Memory B cell (primary cell): ENCODE measurements around the gene RSBN1L.
"Not testable (repeated sequence)": the region's sequence is repeated elsewhere in the genome, so short reads cannot be mapped to it uniquely, and the experiment has no call there.

Source experiments
- ATAC-seq: fragments of 150-1000 bp; cut with Tn5 transposase; 2 replicates; pipeline ENCODE4 v1.10.0; 2021; ENCODE audit warnings: low read depth, mild to moderate bottlenecking, moderate library complexity
- DNase-seq, 2 donors: peaks; one replicate each; pipeline ENCODE4 v3.0.0; 2022; ENCODE audit warnings: low spot score in 2 of 2
- H3K27ac Mint-ChIP-seq: one replicate; pipeline ENCODE4 v1.8.0; 2022; ENCODE audit warnings: mild to moderate bottlenecking, moderate library complexity, mixed read lengths
- H3K27me3 Mint-ChIP-seq: one replicate; pipeline ENCODE4 v1.8.0; 2022; ENCODE audit warnings: mixed read lengths
- H3K36me3 Mint-ChIP-seq: one replicate; pipeline ENCODE4 v1.8.0; 2022; ENCODE audit warnings: mild to moderate bottlenecking, mixed read lengths
- H3K4me1 Mint-ChIP-seq: one replicate; pipeline ENCODE4 v1.8.0; 2022; ENCODE audit warnings: mixed read lengths
- H3K4me3 Mint-ChIP-seq: one replicate; pipeline ENCODE4 v1.8.0; 2022; ENCODE audit warnings: mild to moderate bottlenecking, moderate library complexity, mixed read lengths
- H3K9me3 Mint-ChIP-seq: one replicate; pipeline ENCODE4 v1.8.0; 2022; ENCODE audit warnings: mixed read lengths

The RSBN1L gene

DNA sequence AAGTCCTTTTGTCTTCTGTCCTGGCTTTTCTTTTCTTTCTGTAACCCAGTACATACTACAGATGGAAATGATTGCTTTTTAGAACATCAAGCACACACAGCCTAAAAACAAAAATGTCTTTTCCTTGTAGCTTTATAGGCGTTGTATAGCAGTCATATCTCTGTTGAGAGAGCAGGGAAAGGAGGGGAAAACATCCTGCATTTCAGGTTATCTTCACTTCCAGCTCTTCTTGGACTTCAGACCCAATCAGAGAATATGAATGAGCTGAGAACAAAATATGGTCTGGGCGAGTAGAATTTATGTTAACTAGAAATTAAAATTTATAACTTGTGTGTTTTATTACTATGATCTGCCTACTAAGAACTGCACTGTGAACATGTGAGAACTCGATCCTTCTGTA lies 87.3 kb downstream of the RSBN1L start:
- peaks cover 3% of the 10 kb centered on the region for H3K4me1 Mint-ChIP-seq
- no peak overlapping the region for H3K27ac Mint-ChIP-seq
- peaks cover 18% of the 10 kb centered on the region for H3K36me3 Mint-ChIP-seq

DNA sequence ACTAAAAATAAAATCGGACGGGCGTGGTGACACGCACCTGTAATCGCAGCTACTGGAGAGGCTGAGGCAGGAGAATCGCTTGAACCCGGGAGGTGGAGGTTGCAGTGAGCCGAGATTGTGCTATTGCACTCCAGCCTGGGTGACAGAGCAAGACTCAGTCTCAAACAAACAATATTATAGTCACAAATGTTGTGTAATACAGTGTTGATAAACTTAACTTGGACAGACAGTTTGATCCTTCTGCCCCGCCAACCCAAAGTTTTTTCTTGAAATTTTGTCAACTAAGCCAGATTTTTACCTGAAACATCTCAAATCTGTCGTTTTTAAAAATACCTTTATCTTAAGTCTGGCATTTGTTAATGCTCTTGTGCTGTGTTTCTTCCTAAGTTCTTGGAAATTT lies 88.2 kb downstream of the RSBN1L start:
- not testable (repeated sequence) for ATAC-seq, H3K4me3 Mint-ChIP-seq, H3K27me3 Mint-ChIP-seq, H3K9me3 Mint-ChIP-seq, H3K4me1 Mint-ChIP-seq, DNase-seq
- peak overlapping the region; percentile 31 for H3K27ac Mint-ChIP-seq
- H3K36me3 Mint-ChIP-seq: peaks cover 14% of the 10 kb centered on the region

More for the DNA sequence above, 87.3 kb downstream of the RSBN1L start:
- H3K27me3 Mint-ChIP-seq: no peaks in the 10 kb centered on the region
- H3K4me3 Mint-ChIP-seq: no peak overlapping the region
- H3K9me3 Mint-ChIP-seq: no peaks in the 10 kb centered on the region
- DNase-seq: no peak
- ATAC-seq: no peak

DNA sequence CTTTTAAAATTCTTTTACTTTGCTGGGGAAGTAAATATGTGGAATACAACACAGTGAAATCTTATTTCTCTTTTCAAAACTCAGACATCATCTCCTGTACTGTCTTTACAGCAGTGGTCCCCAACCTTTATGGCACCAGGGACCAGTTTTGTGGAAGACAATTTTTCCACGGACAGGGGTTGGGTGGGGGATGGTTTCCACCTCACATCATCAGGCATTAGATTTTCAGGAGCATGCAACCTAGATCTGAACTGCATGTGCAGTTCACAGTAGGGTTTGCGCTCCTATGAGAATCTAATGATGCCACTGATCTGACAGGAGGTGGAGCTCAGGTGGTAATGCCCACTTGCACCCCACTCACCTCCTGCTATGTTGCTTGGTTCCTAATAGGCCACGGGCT lies 89.8 kb downstream of the RSBN1L start:
- Mint-ChIP-seq H3K36me3 (peaks cover 11% of the 10 kb centered on the region), H3K4me1 (peaks cover 6% of the 10 kb centered on the region), H3K27me3 (no peaks in the 10 kb centered on the region), H3K27ac (peak overlapping the region; percentile 28), H3K9me3 (no peaks in the 10 kb centered on the region), H3K4me3 (no peak overlapping the region)
- ATAC-seq: no peak
- no peak for DNase-seq

DNA sequence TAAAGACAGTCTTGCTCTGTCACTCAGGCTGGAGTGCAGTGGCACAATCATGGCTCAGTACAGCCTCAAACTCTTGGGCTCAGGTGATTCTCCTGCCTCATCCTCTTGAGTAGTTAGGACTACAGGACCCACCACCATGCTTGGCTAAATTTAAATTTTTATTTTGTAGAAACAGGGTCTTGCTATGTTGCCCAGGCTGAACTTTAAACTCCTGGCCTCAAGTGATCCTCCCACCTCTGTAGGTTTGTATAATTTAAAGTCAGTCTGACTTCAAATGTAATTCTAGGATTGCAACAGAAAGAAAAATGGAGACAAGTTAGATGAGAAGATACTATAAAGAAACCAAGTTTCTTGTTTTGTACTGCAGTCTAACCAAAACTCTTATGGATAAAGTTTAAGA lies 90.5 kb downstream of the RSBN1L start:
- Mint-ChIP-seq H3K27ac (no peak overlapping the region), H3K4me3 (no peak overlapping the region), H3K36me3 (peaks cover 12% of the 10 kb centered on the region), H3K4me1 (peaks cover 6% of the 10 kb centered on the region), H3K27me3 (no peaks in the 10 kb centered on the region), H3K9me3 (no peaks in the 10 kb centered on the region)
- ATAC-seq: no peak
- no peak for DNase-seq

DNA sequence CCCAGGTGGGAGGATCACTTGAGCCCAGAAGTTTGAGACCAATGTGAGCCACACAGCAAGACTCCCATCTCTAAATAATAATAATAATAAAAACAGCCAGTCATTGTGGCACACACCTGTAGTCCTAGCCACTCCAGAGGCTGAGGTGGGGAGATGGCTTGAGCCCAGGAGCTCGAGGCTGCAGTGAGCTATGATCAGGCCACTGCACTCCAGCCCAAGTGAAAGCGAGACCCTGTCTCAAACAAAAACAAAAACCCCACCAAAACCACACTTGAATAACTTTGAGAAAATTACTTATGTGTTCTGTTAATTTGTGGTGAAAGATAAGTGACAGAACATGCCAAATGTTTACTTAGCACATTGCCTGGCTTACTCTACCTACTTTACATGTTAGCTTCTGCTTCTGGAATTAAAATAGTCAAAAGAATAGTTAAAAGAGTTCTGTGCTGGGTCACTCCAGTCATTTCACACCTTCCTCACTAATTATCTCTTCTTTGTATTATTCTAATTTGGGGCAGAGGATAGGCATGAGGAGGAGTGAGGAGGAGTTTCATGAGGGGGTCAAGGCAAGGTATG lies 92.2 kb downstream of the RSBN1L start:
- Mint-ChIP-seq H3K9me3 (no peaks in the 10 kb centered on the region), H3K36me3 (peaks cover 9% of the 10 kb centered on the region), H3K27me3 (no peaks in the 10 kb centered on the region), H3K27ac (no peak overlapping the region), H3K4me1 (peaks cover 6% of the 10 kb centered on the region), H3K4me3 (no peak overlapping the region)
- ATAC-seq (no peak), DNase-seq (no peak)

DNA sequence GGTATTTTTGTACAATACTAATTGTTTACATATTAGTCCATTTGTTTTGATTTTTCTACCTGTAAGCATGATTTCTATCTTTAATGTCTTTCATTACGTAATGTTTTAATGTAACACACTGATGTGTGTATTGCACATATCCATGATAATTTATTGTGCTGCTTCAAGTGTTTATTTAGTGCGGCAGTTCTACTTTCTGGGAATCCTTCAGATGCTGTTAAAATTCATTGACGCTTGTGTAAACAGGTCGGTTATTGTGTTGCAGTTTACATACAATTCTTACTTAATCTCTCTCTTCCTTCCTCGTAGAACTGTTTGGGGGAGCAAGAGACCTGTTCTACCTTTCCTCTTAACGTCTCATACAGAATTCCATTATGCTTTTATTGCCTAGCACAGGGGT lies 95.1 kb downstream of the RSBN1L start:
- ATAC-seq (no peak), DNase-seq (no peak)
- H3K4me3 Mint-ChIP-seq: no peak overlapping the region
- peaks cover 15% of the 10 kb centered on the region for H3K36me3 Mint-ChIP-seq
- H3K27me3 Mint-ChIP-seq: no peaks in the 10 kb centered on the region
- no peak overlapping the region for H3K27ac Mint-ChIP-seq
- no peaks in the 10 kb centered on the region for H3K9me3 Mint-ChIP-seq
- H3K4me1 Mint-ChIP-seq: peaks cover 16% of the 10 kb centered on the region

DNA sequence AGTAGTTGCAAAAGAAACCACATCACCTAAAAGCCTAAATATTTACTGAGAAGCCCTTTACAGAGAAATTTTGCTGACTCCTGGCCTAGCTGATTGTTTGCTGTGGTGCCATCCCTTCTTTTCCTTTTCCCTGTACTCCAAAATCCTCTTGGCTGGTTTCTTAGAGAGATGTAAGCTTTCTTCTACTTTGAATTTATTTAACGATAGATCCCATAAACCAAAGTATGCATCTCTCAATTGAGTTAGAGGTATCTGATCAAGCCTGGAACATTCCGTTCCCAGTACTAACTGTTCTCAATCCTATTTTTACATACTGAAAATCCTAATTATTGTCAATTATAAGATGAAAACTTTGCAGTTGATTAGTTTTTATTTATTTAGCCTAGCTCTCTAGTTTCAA lies 95.7 kb downstream of the RSBN1L start:
- DNase-seq: no peak
- Mint-ChIP-seq H3K27me3 (no peaks in the 10 kb centered on the region), H3K27ac (peak overlapping the region; percentile 35), H3K9me3 (no peaks in the 10 kb centered on the region), H3K4me3 (no peak overlapping the region), H3K4me1 (peaks cover 19% of the 10 kb centered on the region), H3K36me3 (peaks cover 15% of the 10 kb centered on the region)
- no peak for ATAC-seq

DNA sequence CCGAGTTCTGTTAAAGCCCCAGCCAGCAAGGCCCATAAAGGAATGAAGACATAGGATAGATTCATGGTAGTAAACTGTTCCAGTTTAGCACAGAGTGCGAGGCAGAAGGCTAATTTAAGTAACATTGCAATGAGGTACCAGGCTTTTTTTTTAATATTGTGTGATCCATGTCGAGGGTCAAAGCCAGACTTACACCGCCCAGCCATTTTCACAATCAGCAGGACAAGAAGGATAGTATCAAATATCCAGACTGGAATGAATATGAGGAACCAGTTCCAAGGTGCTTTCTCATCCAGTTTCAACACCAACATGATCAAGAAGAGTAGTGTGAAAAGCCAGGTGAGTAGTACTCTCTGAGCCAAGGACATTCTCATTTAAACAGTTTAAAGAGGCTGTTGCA lies 97.7 kb downstream of the RSBN1L start:
- no peaks in the 10 kb centered on the region for H3K9me3 Mint-ChIP-seq
- H3K4me3 Mint-ChIP-seq: no peak overlapping the region
- H3K27ac Mint-ChIP-seq: peak overlapping the region; percentile 26
- ATAC-seq: no peak
- no peak for DNase-seq
- H3K27me3 Mint-ChIP-seq: no peaks in the 10 kb centered on the region
- peaks cover 24% of the 10 kb centered on the region for H3K4me1 Mint-ChIP-seq
- peaks cover 15% of the 10 kb centered on the region for H3K36me3 Mint-ChIP-seq

DNA sequence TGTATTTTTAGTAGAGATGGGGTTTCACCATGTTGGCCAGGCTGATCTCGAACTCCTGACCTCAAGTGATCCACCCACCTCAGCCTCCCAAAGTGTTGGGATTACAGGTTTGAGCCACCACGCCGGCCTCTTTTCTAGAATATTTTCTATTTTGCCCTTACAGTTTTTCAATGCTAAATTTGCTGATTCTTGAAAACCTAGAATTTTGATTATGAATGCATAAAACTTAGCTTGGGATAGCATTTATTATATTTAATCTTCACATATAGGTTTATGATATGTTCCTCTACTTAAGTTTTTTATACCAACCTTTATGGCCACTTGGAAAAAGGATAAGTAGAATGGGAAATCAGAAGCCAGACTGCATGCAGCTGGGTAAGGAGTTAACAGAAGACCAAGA lies 99.8 kb downstream of the RSBN1L start:
- Mint-ChIP-seq H3K36me3 (peaks cover 15% of the 10 kb centered on the region), H3K27ac (peak overlapping the region; percentile 77), H3K4me3 (peak overlapping the region; percentile 89)

DNA sequence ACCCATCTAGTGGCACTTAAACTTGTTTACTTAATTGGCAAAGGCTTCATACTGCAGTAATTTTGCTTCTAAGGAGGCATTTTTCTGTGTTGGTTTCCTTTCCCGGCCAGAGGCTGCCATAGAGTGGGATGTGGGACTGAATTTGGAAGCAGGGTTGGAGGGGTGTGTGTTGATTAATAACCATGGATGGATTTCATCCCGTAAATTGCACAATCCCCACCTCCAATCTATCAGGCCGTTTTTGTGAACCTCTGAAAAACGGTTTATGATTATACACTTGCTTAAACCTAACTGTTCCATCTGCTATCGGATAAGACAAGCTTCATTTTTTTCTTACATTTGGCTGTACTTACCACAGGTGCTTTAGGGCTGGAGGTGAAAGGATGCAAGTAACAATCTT lies 100.7 kb downstream of the RSBN1L start:
- ATAC-seq (no peak), DNase-seq (no peak)
- Mint-ChIP-seq H3K36me3 (peaks cover 13% of the 10 kb centered on the region), H3K9me3 (no peaks in the 10 kb centered on the region), H3K4me1 (peaks cover 36% of the 10 kb centered on the region), H3K4me3 (peak overlapping the region; percentile 89), H3K27ac (peak overlapping the region; percentile 77), H3K27me3 (no peaks in the 10 kb centered on the region)

More for the DNA sequence above, 99.8 kb downstream of the RSBN1L start:
- Mint-ChIP-seq H3K27me3 (no peaks in the 10 kb centered on the region), H3K9me3 (no peaks in the 10 kb centered on the region), H3K4me1 (peaks cover 33% of the 10 kb centered on the region)
- no peak for ATAC-seq
- DNase-seq: no peak

DNA sequence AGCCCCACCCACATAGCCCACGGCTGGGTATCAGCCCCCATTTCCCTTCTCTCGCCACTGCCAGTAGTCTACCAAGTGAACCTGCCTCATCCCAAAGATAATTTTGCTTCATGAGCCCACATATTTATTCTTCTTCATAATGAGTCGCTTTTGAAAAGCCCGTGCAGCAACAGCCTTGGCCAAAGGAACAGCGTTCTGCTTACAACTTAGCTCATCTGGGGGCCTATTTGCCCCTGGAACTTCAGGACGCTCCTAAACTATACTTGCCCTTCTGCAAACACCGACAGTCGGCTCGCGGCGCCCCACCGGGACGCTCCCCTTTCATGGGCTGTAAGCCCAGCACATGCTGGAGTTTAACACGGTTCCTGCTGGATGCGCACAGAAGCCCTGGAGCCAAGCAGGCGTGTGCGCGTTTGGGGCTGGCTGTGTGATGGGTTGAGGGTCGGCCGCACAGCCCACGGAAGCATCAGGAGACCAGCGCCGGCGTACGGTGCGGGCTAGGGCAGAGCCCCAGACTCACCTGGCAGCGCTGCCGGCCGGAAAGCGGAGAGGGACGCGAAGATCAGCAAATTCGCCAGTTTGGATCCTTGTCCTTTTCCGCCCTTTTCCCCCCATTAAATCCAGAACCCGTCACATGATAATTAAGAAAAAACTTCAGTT lies 101.6 kb downstream of the RSBN1L start:
- ATAC-seq: peak; percentile 19
- DNase-seq: no peak
- Mint-ChIP-seq H3K36me3 (peaks cover 13% of the 10 kb centered on the region), H3K4me3 (peak overlapping the region; percentile 89), H3K27ac (peak overlapping the region; percentile 77), H3K9me3 (no peaks in the 10 kb centered on the region), H3K4me1 (peaks cover 43% of the 10 kb centered on the region), H3K27me3 (no peaks in the 10 kb centered on the region)

DNA sequence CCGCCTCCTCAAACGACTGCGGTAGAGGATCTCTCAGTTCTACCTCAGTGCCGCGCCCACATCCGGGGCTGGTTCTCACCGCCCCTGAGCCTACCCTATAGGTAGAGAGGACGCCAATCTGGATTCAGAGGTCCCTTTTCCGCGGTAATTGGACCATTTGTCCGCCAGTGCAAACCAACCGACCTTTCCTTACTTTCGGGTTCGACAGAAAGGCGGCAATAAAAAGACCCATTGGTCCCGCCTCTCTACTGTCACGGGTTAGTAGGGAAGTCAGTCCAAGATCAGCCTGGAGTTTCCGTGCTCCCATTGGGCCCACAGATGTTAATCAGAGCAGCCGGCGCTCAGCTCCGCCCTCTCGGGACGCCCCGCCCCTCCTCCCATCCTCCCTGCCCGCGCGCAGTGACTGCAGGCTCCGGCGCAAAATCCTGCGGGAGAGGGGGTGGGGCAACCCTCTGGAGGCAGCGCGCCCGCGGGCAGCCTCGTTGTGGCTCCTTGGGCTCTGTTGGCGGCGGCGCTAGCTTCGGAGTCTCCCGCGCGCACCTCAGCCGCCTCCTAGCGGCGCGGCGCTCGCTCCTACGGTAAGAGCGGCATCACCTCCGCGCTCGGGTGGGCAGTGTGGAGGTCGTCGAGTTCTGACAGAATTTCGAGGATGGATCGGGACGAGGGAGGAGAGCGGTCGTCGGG lies 102.3 kb downstream of the RSBN1L start, which contains the start of the genes PHTF2 and TMEM60:
PHTF2 (plus strand) TSS at position 380 of the 684 bp plus-strand sequence.
TMEM60 (minus strand) TSS at position 41 of the 684 bp plus-strand sequence. CDS start 4,061 bp downstream, outside the sequence.
- Mint-ChIP-seq H3K4me1 (peaks cover 48% of the 10 kb centered on the region), H3K36me3 (peaks cover 13% of the 10 kb centered on the region), H3K27me3 (no peaks in the 10 kb centered on the region), H3K9me3 (no peaks in the 10 kb centered on the region), H3K27ac (peak within 1 kb of the TSS; percentile 77), H3K4me3 (peak within 1 kb of the TSS; percentile 89)
- peak; percentile 84 for ATAC-seq
- DNase-seq: peak; percentile 84 to 88

DNA sequence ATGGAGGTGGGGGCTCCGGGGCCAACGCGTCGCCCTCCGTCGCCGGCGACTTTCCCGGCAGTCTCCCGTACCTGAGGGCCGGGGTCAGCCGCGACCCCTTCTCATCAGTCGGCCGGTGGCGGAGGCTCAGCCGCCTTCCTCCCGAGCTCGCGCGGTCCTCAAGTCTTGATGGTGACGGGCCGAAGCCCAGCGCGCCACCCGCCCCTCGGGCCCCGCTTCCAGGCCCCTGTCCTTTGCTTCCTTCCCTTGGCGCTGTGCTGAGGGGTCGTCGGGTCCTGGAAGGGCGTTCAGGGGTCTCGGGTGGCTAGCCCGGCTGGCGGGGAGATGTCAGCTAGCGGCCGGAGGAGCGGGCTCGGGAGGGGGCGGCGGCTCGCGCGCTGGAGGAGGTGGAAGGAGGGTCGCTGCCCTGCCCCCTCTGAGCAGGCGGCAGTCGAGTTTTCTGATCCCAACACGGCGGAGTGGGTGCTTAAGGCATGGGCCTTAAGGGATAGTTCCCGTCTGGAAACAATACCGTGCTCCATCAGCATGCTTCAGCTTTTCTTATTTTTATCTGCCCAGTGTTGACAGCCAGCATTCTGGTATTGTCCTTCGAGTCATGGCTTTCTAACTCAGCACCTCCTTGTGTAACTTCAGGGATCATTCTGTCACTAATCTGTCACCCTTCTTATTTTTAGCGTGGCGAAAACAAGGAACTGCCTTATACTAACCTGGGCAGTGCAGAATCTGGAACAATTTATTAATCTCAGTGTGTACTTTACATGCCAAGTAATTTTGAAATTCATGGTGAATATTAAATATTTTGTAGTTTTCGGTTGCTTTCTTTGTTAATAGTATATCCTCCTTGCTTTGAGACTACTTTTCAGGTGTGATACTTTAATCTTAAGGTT lies 103.1 kb downstream of the RSBN1L start:
- ATAC-seq: no peak
- Mint-ChIP-seq H3K27ac (peak overlapping the region; percentile 77), H3K27me3 (no peaks in the 10 kb centered on the region), H3K4me3 (peak overlapping the region; percentile 89), H3K9me3 (no peaks in the 10 kb centered on the region), H3K36me3 (peaks cover 5% of the 10 kb centered on the region), H3K4me1 (peaks cover 49% of the 10 kb centered on the region)
- peak; percentile 14 to 44 for DNase-seq
